DOHH2 (cell line): Measurements from ENCODE around the gene PI4K2A.
A peak's percentile ranks its signal among the peaks of the same experiment; 100 is the strongest.

ENCODE experiments used
- H3F3A ChIP-seq: fragments of 200-600 bp; sonication (generic), shearing (Covaris generic); 2 replicates; pipeline ENCODE4 v1.6.0; 2016; ENCODE audit warnings: antibody characterized with exemption, mild to moderate bottlenecking; ENCODE audit not compliant: control insufficient read depth, insufficient read depth
- H3K27ac ChIP-seq: fragments of 200-600 bp; sonication (generic); 2 replicates; pipeline ENCODE4 v1.5.1; 2014; ENCODE audit warnings: low read depth, mild to moderate bottlenecking, low read length, moderate library complexity
- H3K27me3 ChIP-seq: fragments of 200-600 bp; sonication (generic); 2 replicates; pipeline ENCODE4 v1.6.1; 2014; ENCODE audit warnings: mild to moderate bottlenecking, low read length, mixed read lengths; ENCODE audit not compliant: control insufficient read depth
- H3K36me3 ChIP-seq: fragments of 200-600 bp; sonication (generic); 2 replicates; pipeline ENCODE4 v1.6.1; 2014; ENCODE audit warnings: mild to moderate bottlenecking, low read length, moderate library complexity, mixed read lengths; ENCODE audit not compliant: control insufficient read depth
- H3K4me1 ChIP-seq: fragments of 200-600 bp; sonication (generic); 2 replicates; pipeline ENCODE4 v1.6.1; 2014; ENCODE audit warnings: mild to moderate bottlenecking, low read length, mixed read lengths; ENCODE audit not compliant: control insufficient read depth
- H3K4me2 ChIP-seq: fragments of 200-600 bp; sonication (generic); 2 replicates; pipeline ENCODE4 v1.6.0; 2014; ENCODE audit warnings: mild to moderate bottlenecking, low read length, moderate library complexity
- H3K4me3 ChIP-seq: fragments of 200-600 bp; sonication (generic); 2 replicates; pipeline ENCODE4 v1.5.1; 2014; ENCODE audit warnings: mild to moderate bottlenecking, low read length, mixed read lengths
- H3K79me2 ChIP-seq: fragments of 200-600 bp; sonication (generic); 2 replicates; pipeline ENCODE4 v1.6.1; 2014; ENCODE audit warnings: mild to moderate bottlenecking, low read length, mixed read lengths; ENCODE audit not compliant: control insufficient read depth
- H3K9me2 ChIP-seq: fragments of 200-600 bp; sonication (generic); replicated peaks from 2 replicates; pipeline ENCODE4 v1.6.1; 2014; ENCODE audit warnings: mild to moderate bottlenecking, low read length, mixed read lengths; ENCODE audit not compliant: control insufficient read depth
- H3K9me3 ChIP-seq: fragments of 200-600 bp; sonication (generic); 2 replicates; pipeline ENCODE4 v1.6.1; 2014; ENCODE audit warnings: antibody characterized with exemption, low read length, mixed read lengths; ENCODE audit not compliant: control insufficient read depth, insufficient read depth
- H4K20me1 ChIP-seq: fragments of 200-600 bp; sonication (generic); 2 replicates; pipeline ENCODE4 v1.6.0; 2014; ENCODE audit warnings: low read depth, mild to moderate bottlenecking, antibody characterized with exemption, low read length, moderate library complexity; ENCODE audit not compliant: control insufficient read depth, insufficient read depth
- CTCF ChIP-seq: fragments of 200-600 bp; sonication (generic); IDR thresholded peaks from one replicate; pipeline ENCODE4 v1.5.1; 2014; ENCODE audit warnings: antibody characterized with exemption, mild to moderate bottlenecking, low read depth, low read length; ENCODE audit not compliant: poor library complexity, severe bottlenecking
- EZH2phosphoT487 ChIP-seq: fragments of 200-600 bp; sonication (generic); IDR thresholded peaks from 2 replicates; pipeline ENCODE4 v1.6.1; 2017; ENCODE audit warnings: borderline replicate concordance, mild to moderate bottlenecking, antibody characterized with exemption, low read length, moderate library complexity, mixed read lengths

The PI4K2A gene

GRCh38 chr10:97685395-97685958 lies 45.0 kb downstream of the PI4K2A start:
- peaks cover 2% of the 10 kb centered on the region; the same call in 1 of the 2 replicates for H3F3A ChIP-seq

GRCh38 chr10:97686301-97686961 lies 46.0 kb downstream of the PI4K2A start:
- no peaks in the 10 kb centered on the region for H3K27me3 ChIP-seq
- H3K36me3 ChIP-seq = no peaks in the 10 kb centered on the region
- H3K9me3 ChIP-seq = no peaks in the 10 kb centered on the region
- H4K20me1 ChIP-seq = no peaks in the 10 kb centered on the region
- H3K4me3 ChIP-seq = peak overlapping the region; percentile 86
- no peaks in the 10 kb centered on the region for H3K79me2 ChIP-seq
- peak overlapping the region; percentile 92 for H3K4me2 ChIP-seq
- peaks cover 16% of the 10 kb centered on the region for H3K4me1 ChIP-seq
- TF ChIP-seq CTCF = no peak
- TF ChIP-seq EZH2phosphoT487 = no peak
- no peaks in the 10 kb centered on the region for H3K9me2 ChIP-seq
- peaks cover 2% of the 10 kb centered on the region; the same call in 1 of the 2 replicates for H3F3A ChIP-seq
- no peak overlapping the region for H3K27ac ChIP-seq

More at GRCh38 chr10:97685395-97685958, 45.0 kb downstream of the PI4K2A start:
- Histone ChIP-seq H3K79me2 (no peaks in the 10 kb centered on the region), H3K27ac (no peak overlapping the region), H3K4me2 (no peak overlapping the region), H3K36me3 (no peaks in the 10 kb centered on the region), H3K9me3 (no peaks in the 10 kb centered on the region), H3K4me3 (no peak overlapping the region), H3K4me1 (peaks cover 16% of the 10 kb centered on the region), H3K27me3 (no peaks in the 10 kb centered on the region), H4K20me1 (no peaks in the 10 kb centered on the region), H3K9me2 (no peaks in the 10 kb centered on the region)
- TF ChIP-seq EZH2phosphoT487 (no peak), CTCF (no peak)

DNA sequence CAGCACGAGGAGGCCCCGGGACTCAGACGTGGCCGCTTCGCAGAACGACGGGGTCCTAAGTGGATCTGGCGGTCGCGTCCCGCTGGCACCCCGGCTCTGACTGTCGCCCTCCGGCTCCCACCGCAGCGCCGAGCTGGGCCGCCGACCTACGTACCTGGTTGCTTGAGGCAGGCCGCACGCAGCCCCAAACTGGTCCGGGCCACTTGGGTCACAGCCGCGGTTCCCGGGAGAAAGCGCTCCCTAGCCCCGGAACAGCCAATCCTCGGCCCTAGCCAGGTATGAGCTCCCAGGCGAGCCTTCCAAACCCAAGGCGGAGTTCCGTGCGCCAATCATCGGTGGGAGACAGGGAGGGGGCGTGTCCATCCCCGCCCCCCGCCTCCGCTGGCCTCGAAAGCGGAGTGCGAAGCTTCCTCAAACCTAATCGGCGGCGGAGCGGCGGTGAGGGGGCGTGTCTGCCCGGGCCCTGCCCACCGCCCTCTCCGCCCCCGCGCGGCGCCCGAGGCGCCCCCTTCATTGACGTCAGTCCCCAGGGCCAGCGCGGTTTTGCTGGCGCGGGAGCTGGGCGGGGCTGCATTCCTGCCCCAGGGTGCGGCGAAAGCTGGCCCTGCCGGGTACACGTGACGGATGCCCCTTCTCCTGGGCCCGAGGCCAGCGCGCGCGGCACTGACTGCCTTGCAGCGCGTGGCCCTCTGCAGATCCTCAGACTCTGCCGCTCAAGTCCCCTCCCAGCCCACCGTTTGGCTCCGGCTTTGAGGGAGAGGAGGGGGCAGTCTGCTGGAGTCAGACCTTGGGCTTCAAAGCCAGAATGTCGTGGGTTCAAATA lies 46.7 kb downstream of the PI4K2A start, which contains the start of gene AVPI1:
TSS of gene AVPI1 (minus strand) at position 280 of the 823 bp plus-strand sequence. CDS start 7,336 bp downstream, outside the sequence.
- Histone ChIP-seq H3F3A (peaks cover 2% of the 10 kb centered on the region; the same call in 1 of the 2 replicates), H4K20me1 (no peaks in the 10 kb centered on the region), H3K9me3 (no peaks in the 10 kb centered on the region), H3K4me1 (peaks cover 16% of the 10 kb centered on the region), H3K79me2 (no peaks in the 10 kb centered on the region), H3K9me2 (no peaks in the 10 kb centered on the region), H3K27ac (no peak within 1 kb of the TSS), H3K27me3 (no peaks in the 10 kb centered on the region), H3K36me3 (no peaks in the 10 kb centered on the region), H3K4me3 (peak within 1 kb of the TSS; percentile 86), H3K4me2 (peak within 1 kb of the TSS; percentile 92)
- TF ChIP-seq CTCF = no peak
- no peak for TF ChIP-seq EZH2phosphoT487
